ENCODE data around the gene EPHA1. TPM values are rescaled to one million over a fixed set of nuclear protein-coding genes. Genes with fewer than 3 reads are reported as not detected.

Gene EPHA1
- total and polyA plus RNA-seq, 2 experiments from 2014 or later, result 60.7 to 154 TPM

- H3K27me3 Mint-ChIP-seq (ENCODE audit: insufficient read depth, low read depth, poor library complexity), result peaks cover 4% of the 10 kb centered on the region
- no peaks in the 10 kb centered on the region for H3K9me3 Mint-ChIP-seq
- no peaks in the 10 kb centered on the region; the same call in 1 of the 2 replicates for H3K9me2 ChIP-seq (ENCODE audit: insufficient read depth)
- DNase-seq (ENCODE audit: low spot score) (no peak), ATAC-seq (no peak)
- H2AFZ ChIP-seq, result no peak overlapping the region
- peaks cover 5% of the 10 kb centered on the region; the same call in 2 of the 3 replicates for H3K4me1 Mint-ChIP-seq
- H3K27ac ChIP-seq (ENCODE audit: low read depth), result no peak overlapping the region
- no peak overlapping the region for H3K27ac Mint-ChIP-seq
- no peaks in the 10 kb centered on the region for H3K36me3 Mint-ChIP-seq (ENCODE audit: low read depth)
- no peaks in the 10 kb centered on the region for H4K20me1 ChIP-seq (replicated peaks; ENCODE audit: insufficient read depth)
- no peaks in the 10 kb centered on the region for H3F3A ChIP-seq (replicated peaks; ENCODE audit: low read depth)
- no peak overlapping the region for H3K4me2 ChIP-seq
- no peak for TF ChIP-seq ZNF462 (CRISPR knock-in tag; IDR thresholded peaks at IDR 0.05)
- TF ChIP-seq ZNF331 (CRISPR knock-in tag; IDR thresholded peaks at IDR 0.05; ENCODE audit: low read depth), result no peak
- no peak for TF ChIP-seq EZH2 (IDR thresholded peaks at IDR 0.05; ENCODE audit: low read depth, unreplicated experiment)
- TF ChIP-seq NANOG (IDR thresholded peaks at IDR 0.05; ENCODE audit: borderline replicate concordance), result no peak
- no peak for TF ChIP-seq CTCF (conservative IDR thresholded peaks at IDR 0.05; ENCODE audit: low read depth in 2 of 2)
- no peak for TF ChIP-seq ZNF114 (CRISPR knock-in tag; IDR thresholded peaks at IDR 0.05)
- no peak for TF ChIP-seq REST (IDR thresholded peaks at IDR 0.05; ENCODE audit: unreplicated experiment)
- TF ChIP-seq STAT1 (IDR thresholded peaks at IDR 0.05; ENCODE audit: unreplicated experiment), result no peak
- no peak for TF ChIP-seq ETS1 (IDR thresholded peaks at IDR 0.05)
- TF ChIP-seq JUNB (IDR thresholded peaks at IDR 0.05; ENCODE audit: unreplicated experiment), result no peak
- no peak for TF ChIP-seq EZH2phosphoT487 (IDR thresholded peaks at IDR 0.05; ENCODE audit: unreplicated experiment)
- no peak for TF ChIP-seq POLR2AphosphoS5 (IDR thresholded peaks at IDR 0.05; ENCODE audit: low read depth)
- no peak for TF ChIP-seq CREB1 (CRISPR knock-in tag; IDR thresholded peaks at IDR 0.05; ENCODE audit: low read depth)
- no peaks in the 10 kb centered on the region for H3K79me2 ChIP-seq (replicated peaks; ENCODE audit: insufficient read depth)
- no peak overlapping the region for H3K4me3 ChIP-seq
- no peaks in the 10 kb centered on the region; the same call in 1 of the 2 replicates for H3K4me1 ChIP-seq (ENCODE audit: insufficient read depth)
- H3K4me3 Mint-ChIP-seq, result no peak overlapping the region
- no peaks in the 10 kb centered on the region for H3K36me3 ChIP-seq (ENCODE audit: insufficient read depth)
- no peaks in the 10 kb centered on the region for H3K27me3 ChIP-seq (ENCODE audit: insufficient read depth)
These were observed 43.1 kb upstream of the EPHA1 start for GRCh38 chr7:143451746-143452145.

Measured in GM23338 (cell line).